Activated naive CD8-positive, alpha-beta T cell treated with anti-CD3 and anti-CD28 coated beads, Interleukin-2, amount 50 U/mL, for 16 hours (primary cell): ENCODE measurements around the gene EPRS1.
"Not testable (repeated sequence)": the region's sequence is repeated elsewhere in the genome, so short reads cannot be mapped to it uniquely, and the experiment has no call there.

ENCODE experiments used
- DNase-seq: peaks from one replicate; pipeline ENCODE4 v3.0.0-alpha.2; 2020; ENCODE audit warnings: low read depth, low spot score

Gene EPRS1

DNA sequence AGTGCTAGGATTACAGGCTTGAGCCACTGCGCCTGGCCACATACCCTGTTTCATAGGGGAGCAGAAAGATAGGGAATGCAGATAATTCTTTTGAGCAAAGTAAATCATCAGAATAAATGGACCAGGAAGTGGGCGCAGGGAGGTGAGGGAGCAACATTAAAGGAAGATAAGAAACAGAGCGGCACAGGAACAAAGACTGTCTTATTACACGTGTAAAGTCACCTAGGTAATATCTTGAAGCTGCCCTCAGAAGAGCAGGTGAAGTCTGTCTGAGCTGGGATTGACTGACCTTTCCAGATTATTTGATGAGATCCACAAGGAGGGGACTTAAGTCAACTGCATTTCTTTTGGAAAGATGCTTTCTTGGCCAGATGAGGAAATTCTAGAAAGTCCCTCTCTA lies 7.7 kb downstream of the EPRS1 start:
- no peak for DNase-seq

DNA sequence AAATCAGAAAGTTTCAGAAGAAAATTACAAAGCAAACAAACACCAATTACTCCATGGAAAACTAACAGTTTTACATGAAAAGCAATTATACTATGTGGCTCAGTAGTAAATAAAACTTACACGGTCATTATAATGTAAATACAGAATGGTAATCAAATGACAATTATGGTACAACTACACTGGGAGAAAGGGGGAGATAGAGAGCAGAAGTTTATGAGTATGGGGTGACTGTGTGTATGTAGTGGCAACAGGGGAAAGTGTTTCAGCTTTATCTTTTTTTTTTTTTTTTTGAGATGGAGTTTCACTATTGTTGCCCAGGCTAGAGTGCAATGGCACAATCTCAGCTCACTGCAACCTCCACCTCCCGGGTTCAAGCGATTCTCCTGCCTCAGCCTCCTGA lies 8.5 kb downstream of the EPRS1 start:
- DNase-seq: not testable (repeated sequence)

DNA sequence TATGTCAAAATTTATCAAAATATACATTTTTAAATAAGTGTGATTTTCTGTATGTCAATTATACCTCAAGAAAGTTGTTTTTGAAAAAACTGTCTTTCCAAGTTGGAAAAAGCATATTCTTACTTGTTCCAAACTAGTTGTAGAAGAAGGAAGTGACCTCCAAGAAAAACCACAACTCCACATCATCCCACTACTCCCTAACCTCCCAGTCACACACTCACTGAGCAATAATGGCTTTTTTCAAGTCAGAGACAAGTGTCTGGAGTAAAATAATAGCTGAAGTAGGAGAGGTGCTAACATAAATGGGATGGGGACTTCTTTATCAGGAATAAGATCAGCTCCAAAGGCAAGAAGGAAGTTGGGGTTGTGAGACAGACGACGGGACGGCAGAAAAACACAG lies 13.4 kb downstream of the EPRS1 start:
- DNase-seq: no peak

DNA sequence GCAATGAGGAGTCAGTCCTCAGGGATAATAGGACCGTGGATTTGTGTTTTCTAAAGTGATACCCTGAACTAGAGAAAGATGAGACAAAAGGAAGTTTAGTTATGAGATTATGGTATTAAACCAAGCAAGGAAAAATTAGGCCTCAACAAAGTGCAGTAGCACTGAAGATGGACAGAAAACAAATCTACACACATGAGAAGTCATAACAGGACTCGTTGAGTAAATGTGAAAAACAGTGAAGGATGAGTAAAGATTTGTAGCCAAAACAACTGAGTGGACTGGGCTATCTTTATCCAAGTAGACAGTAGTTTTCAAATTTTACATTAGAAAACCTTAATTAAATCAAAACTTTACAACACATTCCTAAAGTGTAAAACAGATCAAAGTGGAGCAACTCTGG lies 15.0 kb downstream of the EPRS1 start:
- no peak for DNase-seq

DNA sequence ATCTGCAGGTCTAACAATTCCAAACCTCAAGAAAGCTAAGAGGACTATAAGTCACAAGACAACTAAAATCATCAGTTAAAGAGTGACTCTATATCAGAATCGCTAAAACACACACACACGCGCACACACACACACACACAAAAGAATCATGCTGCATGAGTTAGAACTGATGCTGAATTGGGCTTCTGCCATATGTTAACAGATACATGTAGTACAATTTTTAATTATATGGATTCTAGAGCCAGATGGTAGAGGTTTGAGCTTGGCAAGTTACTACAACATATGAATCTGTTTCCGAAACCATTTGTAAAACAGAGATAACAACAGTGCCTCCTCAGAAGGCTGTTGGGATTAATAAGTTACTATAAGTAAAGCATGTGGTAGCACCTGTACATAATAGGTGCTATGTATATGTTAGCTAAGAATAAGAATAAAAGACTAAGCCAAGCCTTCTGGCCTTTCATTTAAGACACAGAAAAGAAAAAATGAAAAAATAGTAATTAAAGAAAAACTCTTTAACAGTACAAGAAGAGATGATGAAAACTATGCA lies 17.9 kb downstream of the EPRS1 start:
- no peak for DNase-seq

DNA sequence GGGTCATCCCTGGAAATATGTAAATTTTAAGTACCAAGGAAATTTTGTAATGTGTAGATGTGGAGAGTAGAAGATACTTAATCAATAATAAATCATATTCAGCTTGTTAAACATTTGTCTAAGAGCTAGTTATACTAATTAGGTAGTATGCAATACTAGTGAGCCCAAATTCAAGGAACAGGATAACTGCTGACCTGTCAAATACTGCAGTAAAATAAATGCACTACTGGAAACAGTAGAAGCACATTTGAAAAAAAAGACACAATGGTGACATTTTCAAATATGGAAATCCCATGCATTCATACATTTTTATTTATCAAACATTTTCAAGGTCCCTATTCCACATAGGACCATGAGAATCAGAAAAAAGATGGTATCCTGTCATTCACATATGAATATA lies 27.2 kb downstream of the EPRS1 start:
- no peak for DNase-seq

DNA sequence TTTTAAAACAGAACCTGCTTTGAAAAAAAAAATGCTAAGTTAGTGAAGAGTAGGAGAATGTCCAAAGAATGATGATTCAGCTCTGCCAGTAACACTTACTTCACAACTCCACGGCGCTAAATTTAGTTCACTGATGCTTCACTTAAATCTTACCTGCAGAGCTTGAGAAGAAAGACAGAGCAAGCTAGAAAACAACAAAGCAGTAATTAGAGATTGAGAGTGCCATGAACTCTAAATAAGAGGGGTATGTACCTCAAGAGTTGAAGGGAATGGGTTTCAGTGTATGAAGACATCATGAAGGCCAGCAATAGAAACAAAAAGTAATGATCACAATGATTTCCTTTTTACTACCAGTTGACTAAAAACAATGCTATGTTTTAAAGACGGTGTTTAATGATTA lies 32.8 kb downstream of the EPRS1 start:
- no peak for DNase-seq

DNA sequence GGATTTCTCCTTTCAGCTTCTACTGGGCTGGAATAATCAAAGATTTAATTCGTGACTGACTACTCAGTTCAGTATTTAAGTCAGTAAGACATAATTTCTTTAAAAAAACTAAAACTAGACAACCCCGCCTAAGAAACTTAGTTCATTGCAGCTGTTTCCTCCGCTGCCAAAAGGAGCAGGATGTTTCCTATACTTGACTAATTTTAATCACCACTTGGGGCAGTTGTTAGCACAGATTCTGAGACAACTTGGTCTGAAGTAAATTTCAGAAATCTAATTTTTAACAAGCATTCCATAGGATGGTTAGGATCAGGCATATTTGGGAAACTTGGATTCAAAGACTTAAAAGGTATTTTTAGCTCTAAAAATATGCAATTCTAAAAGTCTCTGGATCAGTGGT lies 34.0 kb downstream of the EPRS1 start:
- DNase-seq: no peak

DNA sequence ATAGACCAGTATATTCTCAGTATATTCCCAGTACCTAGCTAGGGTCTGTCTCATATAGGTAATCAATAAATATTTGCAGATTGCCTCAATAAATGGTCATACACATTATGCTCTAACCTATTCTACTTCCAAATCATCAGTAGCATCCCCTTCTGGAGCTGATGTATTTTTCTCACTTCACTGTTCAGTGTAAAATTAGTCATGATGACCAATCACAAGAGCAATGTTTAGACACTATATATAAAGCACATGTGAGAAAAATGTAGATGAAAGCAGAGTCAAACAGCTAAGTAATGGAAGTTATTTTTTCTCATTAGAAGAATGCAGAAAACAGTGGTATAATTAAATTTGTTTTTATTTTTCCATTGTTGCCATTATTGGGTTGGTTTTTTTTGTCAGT lies 34.7 kb downstream of the EPRS1 start:
- DNase-seq: no peak

DNA sequence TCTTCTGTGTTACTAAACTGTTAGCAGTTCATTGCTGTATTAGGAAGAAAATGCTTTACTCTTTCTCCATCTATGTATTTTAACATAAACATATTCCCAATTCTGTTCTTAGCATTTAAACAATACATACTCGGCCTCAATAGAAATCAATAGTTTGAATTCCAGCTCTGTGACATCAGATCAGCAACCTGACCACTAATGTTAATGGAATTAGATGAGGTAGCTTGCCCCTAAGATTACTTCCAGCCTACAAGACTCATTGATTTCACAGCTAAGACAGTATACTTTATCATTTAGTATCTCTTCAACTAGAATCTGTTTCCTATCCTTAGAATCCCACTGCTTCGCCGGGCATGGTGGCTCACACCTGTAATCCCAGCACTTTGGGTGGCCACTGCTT lies 38.9 kb downstream of the EPRS1 start:
- no peak for DNase-seq

DNA sequence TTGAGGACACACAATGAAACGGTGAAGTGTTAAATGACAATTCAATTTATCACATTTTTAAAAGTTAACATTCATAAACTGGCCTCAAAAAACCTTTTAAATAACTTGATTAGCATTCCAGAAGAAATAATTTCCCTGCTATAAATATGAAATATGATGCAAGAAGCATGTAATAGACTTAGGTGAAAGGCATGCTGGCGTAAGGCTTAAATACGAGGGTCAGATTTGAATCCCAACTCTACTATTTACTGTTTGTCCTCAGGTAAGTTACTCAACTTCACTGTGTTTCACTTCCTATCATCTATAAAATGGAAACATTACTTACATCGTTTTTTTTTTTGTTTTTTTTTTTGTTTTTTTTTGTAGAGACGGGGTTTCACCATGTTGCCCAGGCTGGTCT lies 40.8 kb downstream of the EPRS1 start:
- no peak for DNase-seq

DNA sequence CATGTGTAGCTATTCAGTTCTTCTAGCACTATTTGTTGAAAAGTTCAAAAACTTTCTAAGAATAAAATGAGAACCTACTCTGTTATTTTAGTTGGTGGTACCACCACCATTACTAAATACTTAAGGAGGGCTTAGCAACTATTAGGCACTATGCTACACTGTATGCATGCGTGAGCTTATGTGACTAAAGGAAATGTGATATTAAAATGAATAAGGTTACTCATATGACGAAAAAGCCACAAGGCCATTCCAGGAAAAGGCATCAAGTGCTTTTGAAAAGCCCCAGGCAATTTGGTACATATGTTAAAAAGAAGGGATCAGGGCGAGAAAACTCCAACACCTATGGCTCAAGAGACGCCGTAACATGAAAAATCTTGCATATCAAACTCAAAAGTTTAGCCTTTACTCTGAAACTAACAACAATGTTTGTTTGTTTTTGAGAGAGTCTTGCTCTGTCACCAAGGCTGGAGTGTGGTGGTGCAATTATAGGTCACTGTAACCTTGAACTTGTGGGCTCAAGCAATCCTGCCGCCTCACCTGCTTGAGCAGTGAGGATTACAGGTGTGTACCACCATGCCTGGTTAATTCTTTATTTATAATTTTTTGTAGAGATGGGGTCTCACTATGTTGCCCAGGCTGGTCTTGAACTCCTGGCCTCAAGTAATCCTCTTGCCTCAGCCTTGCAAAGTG lies 42.5 kb downstream of the EPRS1 start:
- no peak for DNase-seq

DNA sequence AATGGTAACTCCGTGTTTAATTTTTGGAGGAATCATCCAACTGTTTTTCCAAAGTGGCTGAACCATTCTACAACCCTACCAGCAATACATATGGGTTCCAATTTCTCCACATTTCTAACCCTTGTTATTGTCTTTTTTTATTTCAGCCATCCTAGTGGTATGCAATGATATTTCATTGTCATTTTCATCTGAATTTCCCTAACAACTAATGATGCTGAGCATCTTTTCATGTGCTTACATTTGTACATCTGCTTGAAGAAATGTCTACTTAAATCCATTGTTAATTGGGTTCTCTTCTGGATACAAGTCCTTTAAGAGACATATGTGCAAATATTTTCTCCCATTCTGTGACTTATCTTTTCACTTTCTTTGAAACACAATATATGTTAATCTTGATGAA lies 43.3 kb downstream of the EPRS1 start:
- DNase-seq: no peak

DNA sequence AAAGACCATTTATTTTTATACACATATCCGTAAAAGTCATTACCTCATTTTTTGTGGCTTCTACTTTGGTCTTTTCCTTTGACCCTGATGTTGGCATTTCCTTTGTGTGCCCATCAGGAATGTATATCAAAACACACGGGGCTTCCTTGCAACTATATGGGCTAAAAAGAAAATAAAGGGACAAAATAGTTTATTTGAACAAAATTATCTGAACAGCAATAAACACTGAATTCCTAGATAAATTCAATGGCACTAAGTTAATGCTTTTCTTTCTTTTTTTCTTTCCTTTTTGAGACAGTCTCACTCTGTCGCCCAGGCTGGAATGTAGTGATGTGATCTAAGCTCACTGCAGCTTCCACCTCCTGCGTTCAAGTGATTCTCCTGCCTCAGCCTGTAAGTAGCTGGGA lies 45.2 kb downstream of the EPRS1 start:
- DNase-seq: no peak

DNA sequence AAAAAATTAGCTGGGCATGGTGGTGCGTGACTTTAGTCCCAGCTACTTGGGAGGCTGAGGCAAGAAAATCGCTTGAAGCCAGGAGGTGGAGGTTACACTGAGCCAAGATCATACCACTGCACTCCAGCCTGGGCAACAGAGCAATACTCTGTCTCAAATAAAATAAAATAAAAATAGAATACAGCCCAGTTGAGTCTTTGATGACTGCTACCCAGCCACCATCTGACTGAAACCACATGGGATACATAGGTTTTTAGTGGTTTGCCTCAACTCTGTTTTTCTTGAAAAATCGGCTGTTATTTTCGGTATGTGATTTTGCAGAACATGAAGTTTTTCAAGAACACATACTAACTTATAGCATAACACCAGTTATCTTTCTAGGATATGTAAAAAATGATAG lies 46.5 kb downstream of the EPRS1 start:
- no peak for DNase-seq
